H1 (cell line): ENCODE measurements around the gene DAB2IP. TPM values are rescaled to one million over a fixed set of nuclear protein-coding genes. Genes with fewer than 3 reads are reported as not detected.

ENCODE experiments used
- EGR1 ChIP-seq: IDR thresholded peaks from 2 replicates; pipeline ENCODE4 v1.6.1; 2011; ENCODE audit warnings: low read depth, low read length, borderline replicate concordance
- SUZ12 ChIP-seq: fragments of 200-600 bp; sonication (generic); IDR thresholded peaks from 2 replicates; pipeline ENCODE4 v1.6.1; 2012; ENCODE audit warnings: mild to moderate bottlenecking, inconsistent platforms, low read length, moderate library complexity, mixed read lengths
- polyA plus RNA-seq, 7 experiments: library from polyadenylated mRNA; depleted of rRNA in 3 of 7; stranded (reverse) in 5 of 7; unstranded in 2 of 7; fragments of >200 nt in 5 of 7; fragments of 200-250 nt in 2 of 7; gene quantifications; 1 replicate in 5 of 7; 2 replicates in 1 of 7; 4 replicates in 1 of 7; pipeline versions ENCODE4 v1.2.1 to v1.2.3, GENCODE V29; 2011 to 2013; ENCODE audit warnings: missing spikeins in 2 of 7, mixed read lengths in 2 of 7
- total RNA-seq: library from RNA; stranded (reverse); fragmentation: NEBNext Ultra II Directional; extraction: Animal tissue kit (Norgen Biotek cat#: 25700); gene quantifications from 2 replicates; pipeline ENCODE4 v1.2.1, GENCODE V29; 2021
- TF ChIP-seq, protein P1 (sequence below): IDR thresholded peaks from 2 replicates; pipeline ENCODE4 v1.6.1; 2012; ENCODE audit warnings: inconsistent platforms

DAB2IP gene
- total and polyA plus RNA-seq, 2 of the 8 experiments (the other 6 are each of a cell fraction or from before 2014, with no cell fraction given) = 19.7 to 39.5 TPM

- TF ChIP-seq, protein P1, sequence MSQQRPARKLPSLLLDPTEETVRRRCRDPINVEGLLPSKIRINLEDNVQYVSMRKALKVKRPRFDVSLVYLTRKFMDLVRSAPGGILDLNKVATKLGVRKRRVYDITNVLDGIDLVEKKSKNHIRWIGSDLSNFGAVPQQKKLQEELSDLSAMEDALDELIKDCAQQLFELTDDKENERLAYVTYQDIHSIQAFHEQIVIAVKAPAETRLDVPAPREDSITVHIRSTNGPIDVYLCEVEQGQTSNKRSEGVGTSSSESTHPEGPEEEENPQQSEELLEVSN = no peak
- TF ChIP-seq SUZ12 (no peak), EGR1 (no peak)
Observed at GRCh38 chr9:121721770-121722169, 70.3 kb downstream of the DAB2IP start (continued).
